Activated CD8-positive, alpha-beta T cell treated with anti-CD3 and anti-CD28 coated beads for 36 hours (primary cell): ENCODE results near the gene LIPM. TPM values are rescaled to one million over a fixed set of nuclear protein-coding genes. Genes with fewer than 3 reads are reported as not detected.

ENCODE experiments used
- ATAC-seq: fragments of 200-7000 bp; cut with Tn5 transposase; one replicate; pipeline ENCODE4 v1.10.0; 2021; ENCODE audit warnings: mild to moderate bottlenecking, moderate library complexity
- CTCF ChIA-PET: fragments of 350-600 bp; sonication (Branson Sonifier 250); formaldehyde crosslinking; loops from one replicate; lab custom pipeline; 2021; ENCODE audit warnings: antibody characterized with exemption; lab: Charles Lee
- POLR2A ChIA-PET: fragments of 350-600 bp; sonication (Branson Sonifier 250); formaldehyde crosslinking; loops from one replicate; lab custom pipeline; 2021; ENCODE audit warnings: antibody characterized with exemption; lab: Charles Lee
- DNase-seq: peaks from one replicate; pipeline ENCODE4 v3.0.0-alpha.2; 2020
- H3K27ac Mint-ChIP-seq: one replicate; pipeline ENCODE4 v1.8.0; 2021; ENCODE audit warnings: mild to moderate bottlenecking, mixed read lengths
- H3K27me3 Mint-ChIP-seq: one replicate; pipeline ENCODE4 v1.8.0; 2021; ENCODE audit warnings: mixed read lengths
- H3K36me3 Mint-ChIP-seq: one replicate; pipeline ENCODE4 v1.8.0; 2021; ENCODE audit warnings: low read depth, mixed read lengths
- H3K4me1 Mint-ChIP-seq: one replicate; pipeline ENCODE4 v1.8.0; 2021; ENCODE audit warnings: low read depth, mixed read lengths
- H3K4me3 Mint-ChIP-seq: one replicate; pipeline ENCODE4 v1.8.0; 2021; ENCODE audit warnings: mild to moderate bottlenecking, moderate library complexity, mixed read lengths
- H3K9me3 Mint-ChIP-seq: one replicate; pipeline ENCODE4 v1.8.0; 2021; ENCODE audit warnings: mixed read lengths
- CTCF ChIP-seq: fragments of 200-600 bp; IDR thresholded peaks from one replicate; pipeline ENCODE4 v1.8.0; 2022; ENCODE audit warnings: antibody characterized with exemption, mild to moderate bottlenecking
- intact Hi-C: fragments of 100-400 bp; cut with micrococcal nuclease; formaldehyde crosslinking; loops from one replicate; pipeline ENCODE4 v1.10.0; 2022
- total RNA-seq, 2 experiments: library from RNA; stranded (reverse); gene quantifications; one replicate each; pipeline ENCODE4 v1.2.3, GENCODE V29; 2021

LIPM gene
- total RNA-seq, 2 experiments from 2014 or later: not detected

GRCh38 chr10:88804083-88804812, 1.7 kb downstream of the LIPM start:
- Mint-ChIP-seq H3K4me3 (no peak overlapping the region), H3K9me3 (no peaks in the 10 kb centered on the region), H3K27ac (no peak overlapping the region), H3K4me1 (peaks cover 13% of the 10 kb centered on the region), H3K27me3 (peaks cover 3% of the 10 kb centered on the region), H3K36me3 (no peaks in the 10 kb centered on the region)
- CTCF ChIA-PET: interaction anchor here (1.2 to 1.8 kb wide), 2 partner anchors 76 to 238 kb away, joined by 3 to 5 read pairs; no protein-coding TSS in a partner anchor
- no peak for TF ChIP-seq CTCF
- DNase-seq: no peak
- intact Hi-C loops: loop anchor here (5.0 kb wide), 1 partner anchor 422 kb away; no protein-coding TSS in a partner anchor
- POLR2A ChIA-PET: interaction anchor here (0.7 kb wide), 1 partner anchor 12 kb away, joined by 3 read pairs; no protein-coding TSS in a partner anchor
- ATAC-seq: no peak

- DNase-seq (no peak), ATAC-seq (no peak)
- Mint-ChIP-seq H3K9me3 (no peaks in the 10 kb centered on the region), H3K27ac (no peak overlapping the region), H3K4me3 (no peak overlapping the region), H3K27me3 (peaks cover 3% of the 10 kb centered on the region), H3K4me1 (peaks cover 16% of the 10 kb centered on the region), H3K36me3 (no peaks in the 10 kb centered on the region)
- POLR2A ChIA-PET: interaction anchor here (0.7 kb wide), 1 partner anchor 13 kb away, joined by 3 read pairs; no protein-coding TSS in a partner anchor
- CTCF ChIA-PET: interaction anchor here (0.8 to 1.2 kb wide), 2 partner anchors 19 to 239 kb away, joined by 3 read pairs; no protein-coding TSS in a partner anchor
- no peak for TF ChIP-seq CTCF
- intact Hi-C loops: no loop called here
These were observed 2.8 kb downstream of the LIPM start for GRCh38 chr10:88805361-88805760.

- peaks cover 3% of the 10 kb centered on the region for H3K27me3 Mint-ChIP-seq
- ATAC-seq (no peak), DNase-seq (no peak)
- intact Hi-C loops: no loop called here
- ChIA-PET POLR2A (no interaction called here), CTCF (interaction anchor here (0.8 kb wide), 1 partner anchor 18 kb away, joined by 3 read pairs; no protein-coding TSS in a partner anchor)
- peaks cover 16% of the 10 kb centered on the region for H3K4me1 Mint-ChIP-seq
- no peak overlapping the region for H3K27ac Mint-ChIP-seq
- TF ChIP-seq CTCF: no peak
- H3K9me3 Mint-ChIP-seq: no peaks in the 10 kb centered on the region
- H3K4me3 Mint-ChIP-seq: no peak overlapping the region
- no peaks in the 10 kb centered on the region for H3K36me3 Mint-ChIP-seq
These were observed 3.4 kb downstream of the LIPM start for GRCh38 chr10:88805924-88806323.

GRCh38 chr10:88809621-88810020, 7.1 kb downstream of the LIPM start:
- ChIA-PET CTCF (interaction anchor here (0.7 to 4.7 kb wide), 16 partner anchors 12 to 927 kb away, joined by 3 to 30 read pairs (median 4); no protein-coding TSS in a partner anchor), POLR2A (interaction anchor here (0.8 kb wide), 1 partner anchor 76 kb away, joined by 3 read pairs; no protein-coding TSS in a partner anchor)
- H3K27ac Mint-ChIP-seq: no peak overlapping the region
- H3K27me3 Mint-ChIP-seq: no peaks in the 10 kb centered on the region
- H3K4me1 Mint-ChIP-seq: peaks cover 13% of the 10 kb centered on the region
- DNase-seq (no peak), ATAC-seq (no peak)
- intact Hi-C loops: loop anchor here (2.0 to 10.0 kb wide), 2 partner anchors 121 to 245 kb away; no protein-coding TSS in a partner anchor
- H3K9me3 Mint-ChIP-seq: no peaks in the 10 kb centered on the region
- H3K4me3 Mint-ChIP-seq: no peak overlapping the region
- no peaks in the 10 kb centered on the region for H3K36me3 Mint-ChIP-seq
- no peak for TF ChIP-seq CTCF
